Liver (tissue), 9 donors: ENCODE measurements around the gene USHBP1. TPM values are rescaled to one million over a fixed set of nuclear protein-coding genes. Genes with fewer than 3 reads are reported as not detected.
A peak's percentile ranks its signal among the peaks of the same experiment; 100 is the strongest.

Experiments
- DNase-seq: peaks from one replicate; pipeline ENCODE4 v3.0.0-alpha.2; 2017; ENCODE audit warnings: low spot score
- H3K27ac ChIP-seq, 2 donors: one replicate each; pipeline ENCODE4 v1.7.0; 2013; ENCODE audit warnings: inconsistent platforms in 2 of 2, low read length in 2 of 2, control low read depth in 1 of 2, low read depth in 1 of 2, mild to moderate bottlenecking in 1 of 2
- H3K27me3 ChIP-seq, 4 donors: one replicate each; pipeline versions ENCODE4 v1.6.1 to v1.7.0; 2013; ENCODE audit warnings: low read length in 3 of 4, inconsistent platforms in 1 of 4, mild to moderate bottlenecking in 1 of 4, moderate library complexity in 1 of 4; ENCODE audit not compliant: control insufficient read depth in 4 of 4, insufficient read depth in 4 of 4
- H3K36me3 ChIP-seq, 4 donors: one replicate each; pipeline versions ENCODE4 v1.6.1 to v1.7.0; 2013; ENCODE audit warnings: low read length in 3 of 4, mild to moderate bottlenecking in 3 of 4, low read depth in 1 of 4, moderate library complexity in 1 of 4; ENCODE audit not compliant: control insufficient read depth in 4 of 4, insufficient read depth in 3 of 4
- H3K4me1 ChIP-seq, 4 donors: one replicate each; pipeline versions ENCODE4 v1.6.1 to v1.7.0; 2013; ENCODE audit warnings: low read length in 3 of 4, mild to moderate bottlenecking in 3 of 4, moderate library complexity in 1 of 4; ENCODE audit not compliant: control insufficient read depth in 4 of 4, insufficient read depth in 4 of 4
- H3K4me3 ChIP-seq, 3 donors: one replicate each; pipeline versions ENCODE4 v1.6.1 to v1.7.0; 2013; ENCODE audit warnings: low read length in 3 of 3, control low read depth in 1 of 3, low read depth in 1 of 3, mild to moderate bottlenecking in 1 of 3
- H3K9ac ChIP-seq, 2 donors: one replicate each; pipeline ENCODE4 v1.7.0; 2013; ENCODE audit warnings: low read length in 2 of 2, mild to moderate bottlenecking in 2 of 2, moderate library complexity in 2 of 2, control low read depth in 1 of 2, low read depth in 1 of 2
- H3K9me3 ChIP-seq, 4 donors: one replicate each; pipeline versions ENCODE4 v1.6.1 to v1.7.0; 2013; ENCODE audit warnings: low read length in 3 of 4; ENCODE audit not compliant: control insufficient read depth in 4 of 4
- CTCF ChIP-seq: fragments of 150-350 bp; IDR thresholded peaks from 2 replicates; pipeline ENCODE4 v1.5.1; 2017; ENCODE audit warnings: improper control_type of control experiment, low read depth, low read length; ENCODE audit not compliant: missing input control
- FOXA1 ChIP-seq: IDR thresholded peaks from 2 replicates; pipeline ENCODE4 v1.6.1; 2016; ENCODE audit warnings: antibody characterized with exemption
- FOXA2 ChIP-seq: IDR thresholded peaks from 2 replicates; pipeline ENCODE4 v1.6.1; 2016; ENCODE audit warnings: antibody characterized with exemption
- HNF4A ChIP-seq, 2 donors: conservative IDR thresholded peaks; 2 replicates each; pipeline ENCODE4 v1.6.1; 2016; ENCODE audit warnings: antibody characterized with exemption in 2 of 2, mild to moderate bottlenecking in 2 of 2
- HNF4G ChIP-seq: IDR thresholded peaks from 2 replicates; pipeline ENCODE4 v1.6.1; 2016; ENCODE audit warnings: antibody characterized with exemption
- JUND ChIP-seq, 2 donors: IDR thresholded peaks; 2 replicates each; pipeline ENCODE4 v1.6.1; 2016; ENCODE audit warnings: antibody characterized with exemption in 2 of 2
- MAX ChIP-seq: IDR thresholded peaks from 2 replicates; pipeline ENCODE4 v1.6.1; 2016; ENCODE audit warnings: antibody characterized with exemption
- NR2F2 ChIP-seq: IDR thresholded peaks from 2 replicates; pipeline ENCODE4 v1.6.1; 2016; ENCODE audit warnings: antibody characterized with exemption
- RAD21 ChIP-seq, 2 donors: IDR thresholded peaks; 2 replicates each; pipeline ENCODE4 v1.6.1; 2016; ENCODE audit warnings: antibody characterized with exemption in 2 of 2, mild to moderate bottlenecking in 2 of 2
- REST ChIP-seq: IDR thresholded peaks from 2 replicates; pipeline ENCODE4 v1.6.1; 2016; ENCODE audit warnings: antibody characterized with exemption, mild to moderate bottlenecking
- RXRA ChIP-seq, 2 donors: IDR thresholded peaks; 2 replicates each; pipeline ENCODE4 v1.6.1; 2017 to 2018; ENCODE audit warnings: antibody characterized with exemption in 2 of 2, mild to moderate bottlenecking in 1 of 2
- SP1 ChIP-seq: IDR thresholded peaks from 2 replicates; pipeline ENCODE4 v1.6.1; 2018; ENCODE audit warnings: antibody characterized with exemption, mild to moderate bottlenecking
- TAF1 ChIP-seq: conservative IDR thresholded peaks from 2 replicates; pipeline ENCODE4 v1.6.1; 2016; ENCODE audit warnings: antibody characterized with exemption, mild to moderate bottlenecking
- ZBTB33 ChIP-seq: IDR thresholded peaks from 2 replicates; pipeline ENCODE4 v1.6.1; 2016; ENCODE audit warnings: antibody characterized with exemption
- WGBS: extraction: QIAGEN DNeasy Blood & Tissue Kit; methylation state at CpG from one replicate; pipeline ENCODE4 v1.1.7; 2013; 5-methylcytosine and 5-hydroxymethylcytosine counted together
- polyA plus RNA-seq, 2 donors: library from polyadenylated mRNA; stranded (reverse) in 1 of 2; unstranded in 1 of 2; fragments of 200-250 nt in 1 of 2; fragments of >200 nt in 1 of 2; fragmentation: Nextera tagmentation in 1 of 2; extraction: Ambion mirVana in 1 of 2; gene quantifications; one replicate each; pipeline versions ENCODE4 v1.2.1 to v1.2.3, GENCODE V29; 2013 to 2015
- total RNA-seq, 2 donors: library from RNA; depleted of rRNA; stranded (reverse); fragments of >200 nt; gene quantifications; one replicate each; pipeline ENCODE4 v1.2.3, GENCODE V29; 2014
- TF ChIP-seq, protein P1 (sequence below): IDR thresholded peaks from 2 replicates; pipeline ENCODE4 v1.6.1; 2016; ENCODE audit warnings: antibody characterized with exemption
- donor health status: healthy.
- donor health status: healthy.
- donor health status: healthy.
- donor health status: healthy.
- donor health status: healthy.

The USHBP1 gene
- total and polyA plus RNA-seq, 4 donors: 1.2 to 2.6 (median 1.9) TPM

GRCh38 chr19:17303167-17303939, 38.8 kb upstream of the USHBP1 start, which contains the start of gene ABHD8:
Gene ABHD8, minus strand, starts transcription at chr19:17303425. Its CDS starts 1,809 bp downstream, at chr19:17301616.
- TF ChIP-seq FOXA2: no peak
- peak; percentile 33 for TF ChIP-seq FOXA1
- no peak for TF ChIP-seq NR2F2
- no peak for TF ChIP-seq HNF4G
- TF ChIP-seq RAD21 (IDR thresholded peaks at IDR 0.05): peak in 1 of 2 donors; percentile 28
- no peak for TF ChIP-seq MAX
- peak; percentile 62 for TF ChIP-seq CTCF
- peak; percentile 46 to 48 for TF ChIP-seq RXRA (IDR thresholded peaks at IDR 0.05)
- no peak for TF ChIP-seq REST
- TF ChIP-seq TAF1: no peak
- TF ChIP-seq SP1: peak; percentile 90
- TF ChIP-seq, protein P1, sequence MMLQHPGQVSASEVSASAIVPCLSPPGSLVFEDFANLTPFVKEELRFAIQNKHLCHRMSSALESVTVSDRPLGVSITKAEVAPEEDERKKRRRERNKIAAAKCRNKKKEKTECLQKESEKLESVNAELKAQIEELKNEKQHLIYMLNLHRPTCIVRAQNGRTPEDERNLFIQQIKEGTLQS: no peak
- TF ChIP-seq JUND (IDR thresholded peaks at IDR 0.05): no peak
- no peak for TF ChIP-seq ZBTB33
- no peak for TF ChIP-seq HNF4A (conservative IDR thresholded peaks at IDR 0.05)
- peak within 1 kb of the TSS in 1 of 2 donors; percentile 59 for H3K9ac ChIP-seq

More at GRCh38 chr19:17303167-17303939, 38.8 kb upstream of the USHBP1 start, which contains the start of gene ABHD8:
- 2% methylated on average over 52 of the region's 52 CpGs for WGBS
- H3K4me1 ChIP-seq: peaks cover 12 to 45% (median 36%) of the 10 kb centered on the region in 4 donors
- no peaks in the 10 kb centered on the region for H3K27me3 ChIP-seq
- H3K4me3 ChIP-seq: peak within 1 kb of the TSS; percentile 62 to 87 (median 65)
- peak within 1 kb of the TSS; percentile 51 to 57 for H3K27ac ChIP-seq
- peak; percentile 97 for DNase-seq
- peaks cover 0 to under 1% (median 0%) of the 10 kb centered on the region in 4 donors for H3K36me3 ChIP-seq
- peaks cover 0 to 1% (median under 1%) of the 10 kb centered on the region in 4 donors for H3K9me3 ChIP-seq
